ENCODE data around the gene ZDHHC23.

GRCh38 chr3:113910966-113911365 lies 36.8 kb upstream of the ZDHHC23 start:
- TF ChIP-seq CTCF (IDR thresholded peaks at IDR 0.05; ENCODE audit: low read depth, low read length, poor library complexity, severe bottlenecking): no peak
- TF ChIP-seq EZH2phosphoT487 (IDR thresholded peaks at IDR 0.05; ENCODE audit: borderline replicate concordance, low read length): no peak
